GM23338 (cell line): Measurements from ENCODE around the gene WWOX.

Experiments used
- CREB1 ChIP-seq: fragments of 250-450 bp; sonication (Bioruptor Pico); IDR thresholded peaks from 2 replicates; pipeline ENCODE4 v1.5.0; 2020; ENCODE audit warnings: low read depth, mild to moderate bottlenecking, moderate library complexity
- TF ChIP-seq, protein P1 (sequence below), 2 experiments: fragments of 200-600 bp in 1 of 2; sonication (generic) in 1 of 2; conservative IDR thresholded peaks; 2 replicates each; pipeline versions ENCODE4 v1.5.1 to v1.6.1; 2016 to 2017; ENCODE audit warnings: antibody characterized with exemption in 2 of 2, low read depth in 2 of 2, mild to moderate bottlenecking in 2 of 2, moderate library complexity in 1 of 2
- TF ChIP-seq, protein P2 (sequence below): IDR thresholded peaks from one replicate; pipeline ENCODE4 v1.6.1; 2018; ENCODE audit warnings: antibody characterized with exemption; ENCODE audit not compliant: unreplicated experiment

DNA sequence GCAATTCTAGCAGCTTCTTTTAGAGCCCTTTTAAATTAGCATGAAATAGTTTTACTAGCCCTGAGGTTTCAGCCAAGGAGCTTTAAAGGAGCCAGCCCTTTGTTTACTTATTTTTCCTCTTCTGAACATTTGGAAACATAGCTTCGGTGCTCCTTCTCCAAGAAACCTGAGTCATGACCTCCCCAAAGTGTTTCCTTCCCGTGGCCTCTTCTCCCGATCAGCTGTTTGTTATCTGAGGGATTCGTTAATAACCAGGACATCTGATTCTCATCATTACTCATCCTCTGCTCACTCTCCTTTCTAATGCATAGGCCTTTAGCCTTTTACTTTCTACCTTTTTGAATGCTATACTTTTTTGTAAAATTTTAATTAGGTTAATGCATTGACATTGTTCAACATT is 204.5 kb downstream of the WWOX start:
- TF ChIP-seq, protein P1, sequence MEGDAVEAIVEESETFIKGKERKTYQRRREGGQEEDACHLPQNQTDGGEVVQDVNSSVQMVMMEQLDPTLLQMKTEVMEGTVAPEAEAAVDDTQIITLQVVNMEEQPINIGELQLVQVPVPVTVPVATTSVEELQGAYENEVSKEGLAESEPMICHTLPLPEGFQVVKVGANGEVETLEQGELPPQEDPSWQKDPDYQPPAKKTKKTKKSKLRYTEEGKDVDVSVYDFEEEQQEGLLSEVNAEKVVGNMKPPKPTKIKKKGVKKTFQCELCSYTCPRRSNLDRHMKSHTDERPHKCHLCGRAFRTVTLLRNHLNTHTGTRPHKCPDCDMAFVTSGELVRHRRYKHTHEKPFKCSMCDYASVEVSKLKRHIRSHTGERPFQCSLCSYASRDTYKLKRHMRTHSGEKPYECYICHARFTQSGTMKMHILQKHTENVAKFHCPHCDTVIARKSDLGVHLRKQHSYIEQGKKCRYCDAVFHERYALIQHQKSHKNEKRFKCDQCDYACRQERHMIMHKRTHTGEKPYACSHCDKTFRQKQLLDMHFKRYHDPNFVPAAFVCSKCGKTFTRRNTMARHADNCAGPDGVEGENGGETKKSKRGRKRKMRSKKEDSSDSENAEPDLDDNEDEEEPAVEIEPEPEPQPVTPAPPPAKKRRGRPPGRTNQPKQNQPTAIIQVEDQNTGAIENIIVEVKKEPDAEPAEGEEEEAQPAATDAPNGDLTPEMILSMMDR (conservative IDR thresholded peaks at IDR 0.05; ENCODE audit: low read depth in 2 of 2): no peak
- TF ChIP-seq CREB1 (CRISPR knock-in tag): no peak
- TF ChIP-seq, protein P2, sequence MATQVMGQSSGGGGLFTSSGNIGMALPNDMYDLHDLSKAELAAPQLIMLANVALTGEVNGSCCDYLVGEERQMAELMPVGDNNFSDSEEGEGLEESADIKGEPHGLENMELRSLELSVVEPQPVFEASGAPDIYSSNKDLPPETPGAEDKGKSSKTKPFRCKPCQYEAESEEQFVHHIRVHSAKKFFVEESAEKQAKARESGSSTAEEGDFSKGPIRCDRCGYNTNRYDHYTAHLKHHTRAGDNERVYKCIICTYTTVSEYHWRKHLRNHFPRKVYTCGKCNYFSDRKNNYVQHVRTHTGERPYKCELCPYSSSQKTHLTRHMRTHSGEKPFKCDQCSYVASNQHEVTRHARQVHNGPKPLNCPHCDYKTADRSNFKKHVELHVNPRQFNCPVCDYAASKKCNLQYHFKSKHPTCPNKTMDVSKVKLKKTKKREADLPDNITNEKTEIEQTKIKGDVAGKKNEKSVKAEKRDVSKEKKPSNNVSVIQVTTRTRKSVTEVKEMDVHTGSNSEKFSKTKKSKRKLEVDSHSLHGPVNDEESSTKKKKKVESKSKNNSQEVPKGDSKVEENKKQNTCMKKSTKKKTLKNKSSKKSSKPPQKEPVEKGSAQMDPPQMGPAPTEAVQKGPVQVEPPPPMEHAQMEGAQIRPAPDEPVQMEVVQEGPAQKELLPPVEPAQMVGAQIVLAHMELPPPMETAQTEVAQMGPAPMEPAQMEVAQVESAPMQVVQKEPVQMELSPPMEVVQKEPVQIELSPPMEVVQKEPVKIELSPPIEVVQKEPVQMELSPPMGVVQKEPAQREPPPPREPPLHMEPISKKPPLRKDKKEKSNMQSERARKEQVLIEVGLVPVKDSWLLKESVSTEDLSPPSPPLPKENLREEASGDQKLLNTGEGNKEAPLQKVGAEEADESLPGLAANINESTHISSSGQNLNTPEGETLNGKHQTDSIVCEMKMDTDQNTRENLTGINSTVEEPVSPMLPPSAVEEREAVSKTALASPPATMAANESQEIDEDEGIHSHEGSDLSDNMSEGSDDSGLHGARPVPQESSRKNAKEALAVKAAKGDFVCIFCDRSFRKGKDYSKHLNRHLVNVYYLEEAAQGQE: no peak
